HepG2 (cell line): Measurements from ENCODE around the gene SPATA12. TPM values are rescaled to one million over a fixed set of nuclear protein-coding genes. Genes with fewer than 3 reads are reported as not detected.

ENCODE experiments used
- ATAC-seq: fragments of 200-7000 bp; cut with Tn5 transposase; 3 replicates; pipeline ENCODE4 v1.9.1; 2020; ENCODE audit warnings: mild to moderate bottlenecking, moderate library complexity
- Bru-seq: library from RNA; stranded (reverse); fragments of 400-500 nt; gene quantifications from one replicate; lab custom pipeline; 2021; lab: Mats Ljungman, UMichigan
- BruChase-seq, 2 experiments: library from RNA; stranded (reverse); fragments of 400-500 nt; gene quantifications; one replicate each; lab custom pipeline; 2021; lab: Mats Ljungman, UMichigan
- BruUV-seq: library from RNA; stranded (reverse); fragments of 400-500 nt; replicated peaks from 2 replicates; lab custom pipeline; 2021; lab: Mats Ljungman, UMichigan
- CTCF ChIA-PET: fragments of 300-600 bp; formaldehyde crosslinking; extraction: SDS; loops from one replicate; lab custom pipeline; 2021; ENCODE audit warnings: low total read pairs, inconsistent platforms, low intra/inter-chr PET ratio; lab: Yijun Ruan, JAX
- POLR2A ChIA-PET: fragments of 350-600 bp; sonication (Branson Sonifier 250); formaldehyde crosslinking; loops from one replicate; lab custom pipeline; 2020; ENCODE audit warnings: antibody characterized with exemption, inconsistent platforms; lab: Yijun Ruan, JAX
- DNase-seq: peaks from one replicate; pipeline ENCODE4 v3.0.0-alpha.2; 2015; ENCODE audit warnings: low spot score
- FAIRE-seq: peaks from 3 replicates; lab custom pipeline; 2011; peaks lifted over from hg19 to GRCh38; lab: Jason Lieb, UNC
- H2AFZ ChIP-seq: one replicate; pipeline ENCODE4 v1.6.1; 2011; ENCODE audit warnings: low read length, inconsistent platforms
- H3K27ac ChIP-seq: fragments of 300-600 bp; 3 replicates; pipeline ENCODE4 v1.8.0; 2011; ENCODE audit warnings: mixed run types, mild to moderate bottlenecking, mixed read lengths, low read length, inconsistent platforms; ENCODE audit not compliant: insufficient read depth; ENCODE audit errors: extremely low read length
- H3K27me3 ChIP-seq, 2 experiments: fragments of 200-600 bp in 1 of 2; 2 replicates in 1 of 2; 3 replicates in 1 of 2; pipeline versions ENCODE4 v1.6.0 to v1.8.0; 2011; ENCODE audit warnings: low read length in 2 of 2, mild to moderate bottlenecking in 2 of 2, moderate library complexity in 2 of 2, inconsistent platforms in 1 of 2; ENCODE audit not compliant: insufficient read depth in 2 of 2, control insufficient read depth in 1 of 2
- H3K36me3 ChIP-seq, 2 experiments: fragments of 200-600 bp in 1 of 2; replicated peaks in 1 of 2; 2 replicates in 1 of 2; 3 replicates in 1 of 2; pipeline versions ENCODE4 v1.5.1 to v1.8.0; 2011; ENCODE audit warnings: low read length in 2 of 2, inconsistent platforms in 1 of 2; ENCODE audit not compliant: insufficient read depth in 2 of 2, control insufficient read depth in 1 of 2
- H3K4me1 ChIP-seq: 2 replicates; pipeline ENCODE4 v1.5.1; 2012; ENCODE audit warnings: low read length, inconsistent platforms; ENCODE audit not compliant: insufficient read depth
- H3K4me2 ChIP-seq: 2 replicates; pipeline ENCODE4 v1.6.0; 2011; ENCODE audit warnings: low read depth, low read length, inconsistent platforms
- H3K4me3 ChIP-seq, 3 experiments: fragments of 200-600 bp in 1 of 3; sonication (generic), shearing (Covaris generic) in 1 of 3; replicated peaks in 1 of 3; 2 replicates each; pipeline ENCODE4 v1.5.1; 2011 to 2016; ENCODE audit warnings: low read length in 3 of 3, inconsistent platforms in 2 of 3, low read depth in 2 of 3, mild to moderate bottlenecking in 2 of 3, control low read depth in 1 of 3, mixed read lengths in 1 of 3; ENCODE audit not compliant: insufficient read depth in 1 of 3
- H3K79me2 ChIP-seq: one replicate; pipeline ENCODE4 v1.6.1; 2011; ENCODE audit warnings: low read length, inconsistent platforms; ENCODE audit not compliant: insufficient read depth
- H3K9ac ChIP-seq: 2 replicates; pipeline ENCODE4 v1.6.0; 2011; ENCODE audit warnings: mild to moderate bottlenecking, low read depth, low read length, inconsistent platforms; ENCODE audit not compliant: insufficient read depth
- H3K9me3 ChIP-seq: 2 replicates; pipeline ENCODE4 v1.5.1; 2012; ENCODE audit warnings: mild to moderate bottlenecking, low read length
- H4K20me1 ChIP-seq: 2 replicates; pipeline ENCODE4 v1.6.0; 2011; ENCODE audit warnings: inconsistent platforms, mild to moderate bottlenecking, low read length, moderate library complexity; ENCODE audit not compliant: insufficient read depth
- ARNT ChIP-seq: fragments of 450-650 bp; IDR thresholded peaks from 2 replicates; pipeline ENCODE4 v1.6.1; 2017
- CREM ChIP-seq, 2 experiments: sonication (generic) in 1 of 2; formaldehyde crosslinking in 1 of 2; IDR thresholded peaks; 2 replicates each; pipeline versions ENCODE4 v1.4.0 to v1.6.1; 2016 to 2020; ENCODE audit warnings: antibody characterized with exemption in 1 of 2, mild to moderate bottlenecking in 1 of 2, missing genetic modification reagents in 1 of 2
- SOX13 ChIP-seq, 3 experiments: fragments of 450-650 bp in 1 of 3; sonication (generic) in 1 of 3; formaldehyde crosslinking in 1 of 3; IDR thresholded peaks in 2 of 3; conservative IDR thresholded peaks in 1 of 3; 2 replicates each; pipeline versions ENCODE4 v1.5.0 to v1.6.1; 2016 to 2020; ENCODE audit warnings: antibody characterized with exemption in 1 of 3, mild to moderate bottlenecking in 1 of 3, missing compliant biosample characterization in 1 of 3, missing genetic modification reagents in 1 of 3, moderate library complexity in 1 of 3
- XRCC5 ChIP-seq: fragments of 200-400 bp; formaldehyde crosslinking; optimal IDR thresholded peaks from 2 replicates; pipeline ENCODE3; 2017; ENCODE audit warnings: mild to moderate bottlenecking, low read length
- ZNF331 ChIP-seq: sonication (generic); formaldehyde crosslinking; IDR thresholded peaks from 2 replicates; pipeline ENCODE4 v1.4.0; 2020; ENCODE audit warnings: missing genetic modification reagents
- WGBS: methylation state at CpG from one replicate; pipeline ENCODE4 v1.1.6; 2017; ENCODE audit warnings: low lambda C conversion rate; 5-methylcytosine and 5-hydroxymethylcytosine counted together
- in situ Hi-C: cut with HindIII; loops from 2 replicates; pipeline ENCODE4 v1.10.0; 2017; ENCODE audit warnings: low pct_unique_long_range_greater_than_20kb; ENCODE audit not compliant: extremely low pct_ligation_motif_present
- intact Hi-C: fragments of 100-400 bp; cut with micrococcal nuclease; formaldehyde crosslinking; loops from one replicate; pipeline ENCODE4 v1.10.0; 2022; ENCODE audit not compliant: unreplicated experiment
- long read RNA-seq, 2 experiments: library from RNA in 1 of 2; library from polyadenylated mRNA in 1 of 2; stranded (forward) in 1 of 2; unstranded in 1 of 2; transcript quantifications; one replicate each; pipeline ENCODE4 v2.0.0, GENCODE V29; 2019 to 2022
- polyA minus RNA-seq, 3 experiments: library from RNA; depleted of rRNA, polyadenylated mRNA; stranded (reverse); fragments of >200 nt; gene quantifications; 2 replicates each; pipeline ENCODE4 v1.2.3, GENCODE V29; 2011; ENCODE audit warnings: low replicate concordance in 1 of 3
- polyA plus RNA-seq, 8 experiments: library from polyadenylated mRNA; depleted of rRNA in 3 of 8; stranded (reverse) in 7 of 8; unstranded in 1 of 8; fragments of >200 nt; fragmentation: Illumina TruSeq in 4 of 8; extraction: Trizol in 4 of 8; gene quantifications; 2 replicates each; pipeline versions ENCODE4 v1.2.1 to v1.2.3, GENCODE V29; 2011 to 2016; ENCODE audit warnings: low read depth in 4 of 8, missing spikeins in 1 of 8, mixed read lengths in 1 of 8; ENCODE audit not compliant: insufficient read depth in 1 of 8
- total RNA-seq, 5 experiments: library from RNA; depleted of rRNA; stranded (reverse); fragments of >200 nt; fragmentation: Illumina TruSeq; extraction: Trizol; gene quantifications; 2 replicates each; pipeline ENCODE4 v1.2.3, GENCODE V29; 2016; ENCODE audit warnings: low read depth in 1 of 5
- TF ChIP-seq, protein P1 (sequence below): IDR thresholded peaks from 2 replicates; pipeline ENCODE4 v1.4.0; 2020; ENCODE audit warnings: mild to moderate bottlenecking, missing genetic modification reagents
- TF ChIP-seq, protein P2 (sequence below): sonication (generic); formaldehyde crosslinking; IDR thresholded peaks from 2 replicates; pipeline ENCODE4 v1.4.0; 2020; ENCODE audit warnings: missing genetic modification reagents
- TF ChIP-seq, protein P3 (sequence below): sonication (generic); formaldehyde crosslinking; IDR thresholded peaks from 2 replicates; pipeline ENCODE4 v1.4.0; 2020; ENCODE audit warnings: missing genetic modification reagents

Gene SPATA12, protein sequence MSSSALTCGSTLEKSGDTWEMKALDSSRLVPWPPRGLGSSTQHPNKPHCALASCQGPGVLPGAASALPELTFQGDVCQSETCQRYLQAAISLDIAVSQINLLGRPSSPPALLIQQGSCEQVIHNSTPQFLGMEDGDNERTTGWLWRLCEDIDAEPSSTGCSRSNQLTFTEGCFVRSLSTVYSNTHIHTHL
- total RNA-seq (2016; rRNA removed; fragmentation: Illumina TruSeq; extraction: Trizol) (0.09 TPM in 1 of 2 replicates, not detected in the other), polyA plus RNA-seq (2011; rRNA removed) (0.16 and 0.25 TPM in 2 replicates), polyA minus RNA-seq (2011; rRNA and poly(A)+ RNA removed; ENCODE audit: low replicate concordance) (0.26 and 0.35 TPM in 2 replicates), Bru-seq, nascent RNA (percentile 29 among the genes with signal in this experiment), BruChase-seq, experiment 1, labeled RNA remaining after a 6-hour chase (percentile 17 among the genes with signal in this experiment), BruChase-seq, experiment 2, labeled RNA remaining after a 2-hour chase (percentile 17 among the genes with signal in this experiment)
- not detected in 2 replicates for total RNA-seq (2016; cell fraction: cytosol; rRNA removed; fragmentation: Illumina TruSeq; extraction: Trizol; ENCODE audit: low read depth)
- 0.04 TPM in 1 of 2 replicates, not detected in the other for total RNA-seq (2016; cell fraction: insoluble cytoplasmic fraction; rRNA removed; fragmentation: Illumina TruSeq; extraction: Trizol)
- total RNA-seq (2016; cell fraction: membrane; rRNA removed; fragmentation: Illumina TruSeq; extraction: Trizol): 0.12 TPM in 1 of 2 replicates, not detected in the other
- not detected in 2 replicates for total RNA-seq (2016; cell fraction: nucleus; rRNA removed; fragmentation: Illumina TruSeq; extraction: Trizol)
- 0.08 and 0.09 TPM in 2 replicates for polyA plus RNA-seq (2011; cell fraction: cytosol; rRNA removed)
- 0.06 and 0.14 TPM in 2 replicates for polyA plus RNA-seq (2011; cell fraction: nucleus; rRNA removed)
- not detected in 2 replicates for polyA plus RNA-seq (2012)
- not detected in 2 replicates for polyA plus RNA-seq (2016; cell fraction: cytosol; fragmentation: Illumina TruSeq; extraction: Trizol; ENCODE audit: low read depth)
- polyA plus RNA-seq (2016; cell fraction: insoluble cytoplasmic fraction; fragmentation: Illumina TruSeq; extraction: Trizol; ENCODE audit: low read depth): not detected in 2 replicates
- not detected in 2 replicates for polyA plus RNA-seq (2016; cell fraction: membrane; fragmentation: Illumina TruSeq; extraction: Trizol; ENCODE audit: low read depth)
- not detected in 2 replicates for polyA plus RNA-seq (2016; cell fraction: nucleus; fragmentation: Illumina TruSeq; extraction: Trizol; ENCODE audit: insufficient read depth, low read depth)
- not detected in 2 replicates for polyA minus RNA-seq (2011; cell fraction: cytosol; rRNA and poly(A)+ RNA removed)
- polyA minus RNA-seq (2011; cell fraction: nucleus; rRNA and poly(A)+ RNA removed): 0.13 TPM in 1 of 2 replicates, not detected in the other
- long read RNA-seq, experiment 1: 0 reads
- long read RNA-seq, experiment 2: 0 reads

DNA sequence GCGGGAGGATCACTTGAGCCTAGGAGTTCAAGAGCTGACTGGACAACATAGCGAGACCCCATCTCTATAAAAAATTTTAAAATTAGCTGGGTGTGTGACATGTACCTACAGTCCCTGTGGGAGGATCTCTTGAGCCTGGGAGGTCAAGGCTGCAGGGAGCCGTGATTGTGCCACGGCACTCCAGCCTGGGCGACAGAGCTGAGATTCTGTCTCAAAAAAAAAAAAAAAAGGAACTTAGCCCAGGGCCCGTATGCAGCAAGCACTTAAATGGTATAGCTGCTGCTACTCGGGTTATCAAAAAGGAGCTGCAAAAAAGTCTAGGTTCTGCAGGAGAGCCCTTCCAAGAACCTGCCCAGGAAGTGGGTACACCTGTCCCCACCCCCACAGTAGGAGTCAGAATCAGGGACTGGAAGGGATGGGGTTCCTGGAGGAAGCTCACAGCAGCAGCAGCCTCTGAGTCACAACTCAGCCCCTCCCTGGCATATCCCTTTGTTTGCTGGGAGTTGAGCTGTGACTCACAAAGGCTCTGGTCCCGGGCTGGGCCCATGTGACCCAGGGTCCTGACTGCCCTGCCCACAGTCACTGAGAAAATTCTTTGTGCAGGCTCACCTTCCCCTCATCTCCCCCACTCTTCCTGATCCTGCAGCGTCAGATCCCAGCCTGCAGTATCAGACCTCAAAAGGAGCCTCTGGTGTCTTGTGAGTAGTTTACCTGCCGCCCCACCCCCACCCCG is at the start of gene SPATA12:
Gene SPATA12, plus strand, starts transcription at position 576 of the 733 bp plus-strand sequence. CDS start 13,031 bp downstream, outside the sequence.
- in situ Hi-C loops (no loop called here), intact Hi-C loops (loop anchor here (2.0 kb wide), 1 partner anchor 17 kb away; no protein-coding TSS in a partner anchor)
- Histone ChIP-seq H3K4me1 (peaks cover 28% of the 10 kb centered on the region), H3K9ac (no peak within 1 kb of the TSS), H3K27me3 (no peaks in the 10 kb centered on the region), H3K4me3 (peak within 1 kb of the TSS; percentile 19 to 52 (median 40); a peak in 4 of 6 replicates), H4K20me1 (no peaks in the 10 kb centered on the region), H3K9me3 (no peaks in the 10 kb centered on the region), H2AFZ (no peak within 1 kb of the TSS), H3K36me3 (no peaks in the 10 kb centered on the region), H3K27ac (peak within 1 kb of the TSS; percentile 44), H3K4me2 (peak within 1 kb of the TSS; percentile 83), H3K79me2 (no peaks in the 10 kb centered on the region)
- 48% methylated on average over 10 of the region's 11 CpGs for WGBS
- DNase-seq (peak; percentile 91), FAIRE-seq (peak; percentile 83), ATAC-seq (peak; percentile 100)
- CTCF ChIA-PET: no interaction called here
- BruUV-seq: no TSS peak
- POLR2A ChIA-PET: interaction anchor here (0.6 to 1.3 kb wide), 4 partner anchors 14 to 19 kb away, joined by 3 to 6 read pairs (median 4); no protein-coding TSS in a partner anchor
- TF ChIP-seq, protein P1, sequence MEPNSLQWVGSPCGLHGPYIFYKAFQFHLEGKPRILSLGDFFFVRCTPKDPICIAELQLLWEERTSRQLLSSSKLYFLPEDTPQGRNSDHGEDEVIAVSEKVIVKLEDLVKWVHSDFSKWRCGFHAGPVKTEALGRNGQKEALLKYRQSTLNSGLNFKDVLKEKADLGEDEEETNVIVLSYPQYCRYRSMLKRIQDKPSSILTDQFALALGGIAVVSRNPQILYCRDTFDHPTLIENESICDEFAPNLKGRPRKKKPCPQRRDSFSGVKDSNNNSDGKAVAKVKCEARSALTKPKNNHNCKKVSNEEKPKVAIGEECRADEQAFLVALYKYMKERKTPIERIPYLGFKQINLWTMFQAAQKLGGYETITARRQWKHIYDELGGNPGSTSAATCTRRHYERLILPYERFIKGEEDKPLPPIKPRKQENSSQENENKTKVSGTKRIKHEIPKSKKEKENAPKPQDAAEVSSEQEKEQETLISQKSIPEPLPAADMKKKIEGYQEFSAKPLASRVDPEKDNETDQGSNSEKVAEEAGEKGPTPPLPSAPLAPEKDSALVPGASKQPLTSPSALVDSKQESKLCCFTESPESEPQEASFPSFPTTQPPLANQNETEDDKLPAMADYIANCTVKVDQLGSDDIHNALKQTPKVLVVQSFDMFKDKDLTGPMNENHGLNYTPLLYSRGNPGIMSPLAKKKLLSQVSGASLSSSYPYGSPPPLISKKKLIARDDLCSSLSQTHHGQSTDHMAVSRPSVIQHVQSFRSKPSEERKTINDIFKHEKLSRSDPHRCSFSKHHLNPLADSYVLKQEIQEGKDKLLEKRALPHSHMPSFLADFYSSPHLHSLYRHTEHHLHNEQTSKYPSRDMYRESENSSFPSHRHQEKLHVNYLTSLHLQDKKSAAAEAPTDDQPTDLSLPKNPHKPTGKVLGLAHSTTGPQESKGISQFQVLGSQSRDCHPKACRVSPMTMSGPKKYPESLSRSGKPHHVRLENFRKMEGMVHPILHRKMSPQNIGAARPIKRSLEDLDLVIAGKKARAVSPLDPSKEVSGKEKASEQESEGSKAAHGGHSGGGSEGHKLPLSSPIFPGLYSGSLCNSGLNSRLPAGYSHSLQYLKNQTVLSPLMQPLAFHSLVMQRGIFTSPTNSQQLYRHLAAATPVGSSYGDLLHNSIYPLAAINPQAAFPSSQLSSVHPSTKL (CRISPR knock-in tag): peak; percentile 74
- TF ChIP-seq, protein P2, sequence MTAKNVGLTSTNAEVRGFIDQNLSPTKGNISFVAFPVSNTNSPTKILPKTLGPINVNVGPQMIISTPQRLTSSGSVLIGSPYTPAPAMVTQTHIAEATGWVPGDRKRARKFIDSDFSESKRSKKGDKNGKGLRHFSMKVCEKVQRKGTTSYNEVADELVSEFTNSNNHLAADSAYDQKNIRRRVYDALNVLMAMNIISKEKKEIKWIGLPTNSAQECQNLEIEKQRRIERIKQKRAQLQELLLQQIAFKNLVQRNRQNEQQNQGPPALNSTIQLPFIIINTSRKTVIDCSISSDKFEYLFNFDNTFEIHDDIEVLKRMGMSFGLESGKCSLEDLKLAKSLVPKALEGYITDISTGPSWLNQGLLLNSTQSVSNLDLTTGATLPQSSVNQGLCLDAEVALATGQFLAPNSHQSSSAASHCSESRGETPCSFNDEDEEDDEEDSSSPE: no peak
- TF ChIP-seq SOX13 (IDR thresholded peaks at IDR 0.05): peak; percentile 56; the same call in 1 of the 2 replicates
- peak in 1 of 2 experiments; percentile 86; a peak in 2 of 4 replicates for TF ChIP-seq SOX13 (CRISPR knock-in tag; conservative IDR thresholded peaks at IDR 0.05 in 1 of 2, IDR thresholded peaks at IDR 0.05 in 1 of 2)
- TF ChIP-seq, protein P3, sequence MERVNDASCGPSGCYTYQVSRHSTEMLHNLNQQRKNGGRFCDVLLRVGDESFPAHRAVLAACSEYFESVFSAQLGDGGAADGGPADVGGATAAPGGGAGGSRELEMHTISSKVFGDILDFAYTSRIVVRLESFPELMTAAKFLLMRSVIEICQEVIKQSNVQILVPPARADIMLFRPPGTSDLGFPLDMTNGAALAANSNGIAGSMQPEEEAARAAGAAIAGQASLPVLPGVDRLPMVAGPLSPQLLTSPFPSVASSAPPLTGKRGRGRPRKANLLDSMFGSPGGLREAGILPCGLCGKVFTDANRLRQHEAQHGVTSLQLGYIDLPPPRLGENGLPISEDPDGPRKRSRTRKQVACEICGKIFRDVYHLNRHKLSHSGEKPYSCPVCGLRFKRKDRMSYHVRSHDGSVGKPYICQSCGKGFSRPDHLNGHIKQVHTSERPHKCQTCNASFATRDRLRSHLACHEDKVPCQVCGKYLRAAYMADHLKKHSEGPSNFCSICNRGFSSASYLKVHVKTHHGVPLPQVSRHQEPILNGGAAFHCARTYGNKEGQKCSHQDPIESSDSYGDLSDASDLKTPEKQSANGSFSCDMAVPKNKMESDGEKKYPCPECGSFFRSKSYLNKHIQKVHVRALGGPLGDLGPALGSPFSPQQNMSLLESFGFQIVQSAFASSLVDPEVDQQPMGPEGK (CRISPR knock-in tag): peak; percentile 79
- TF ChIP-seq ARNT: no peak
- peak; percentile 42; the same call in 1 of the 2 replicates for TF ChIP-seq CREM (IDR thresholded peaks at IDR 0.05)
- TF ChIP-seq CREM (CRISPR knock-in tag; IDR thresholded peaks at IDR 0.05): no peak
- 0 out of 2 replicates have a peak, but pooled peaks have one; percentile 46 for TF ChIP-seq ZNF331 (CRISPR knock-in tag)
- TF ChIP-seq XRCC5: peak; percentile 89
